Loucy (cell line): Measurements from ENCODE around the gene ENHO.

Source experiments
- CTCF ChIP-seq: fragments of 200-600 bp; sonication (generic); conservative IDR thresholded peaks from 2 replicates; pipeline ENCODE4 v1.5.1; 2014; ENCODE audit warnings: mild to moderate bottlenecking, antibody characterized with exemption, low read length
- EZH2phosphoT487 ChIP-seq: fragments of 200-600 bp; IDR thresholded peaks from 2 replicates; pipeline ENCODE4 v1.6.1; 2018; ENCODE audit warnings: antibody characterized with exemption, mild to moderate bottlenecking, moderate library complexity, borderline replicate concordance

- no peak for TF ChIP-seq CTCF
- no peak for TF ChIP-seq EZH2phosphoT487
These were observed 32.7 kb upstream of the ENHO start for GRCh38 chr9:34555500-34555899.
